Aorta (tissue), 5 donors: ENCODE data around the gene MNDA. TPM values are rescaled to one million over a fixed set of nuclear protein-coding genes. Genes with fewer than 3 reads are reported as not detected.
"Not testable (repeated sequence)": the region's sequence is repeated elsewhere in the genome, so short reads cannot be mapped to it uniquely, and the experiment has no call there.

Experiments used
- ATAC-seq: fragments of 200-7000 bp; cut with Tn5 transposase; one replicate; pipeline ENCODE4 v1.9.1; 2022; ENCODE audit warnings: moderate library complexity; ENCODE audit not compliant: low FRiP score
- DNase-seq, 2 donors: peaks; one replicate each; pipeline ENCODE4 v3.0.0-alpha.2; 2020
- H3K27ac ChIP-seq, 2 donors: one replicate each; pipeline ENCODE4 v1.5.1; 2013; ENCODE audit warnings: low read length in 2 of 2, mild to moderate bottlenecking in 2 of 2, moderate library complexity in 2 of 2, control low read depth in 1 of 2, inconsistent platforms in 1 of 2, low read depth in 1 of 2
- H3K27me3 ChIP-seq, 2 donors: one replicate each; pipeline ENCODE4 v1.6.1; 2013; ENCODE audit warnings: control low read depth in 1 of 2, low read length in 1 of 2, mild to moderate bottlenecking in 1 of 2, moderate library complexity in 1 of 2; ENCODE audit not compliant: insufficient read depth in 2 of 2, control insufficient read depth in 1 of 2
- H3K36me3 ChIP-seq, 2 donors: one replicate each; pipeline ENCODE4 v1.6.1; 2013; ENCODE audit warnings: control low read depth in 1 of 2, low read length in 1 of 2, mild to moderate bottlenecking in 1 of 2; ENCODE audit not compliant: insufficient read depth in 2 of 2, control insufficient read depth in 1 of 2
- H3K4me1 ChIP-seq, 2 donors: one replicate each; pipeline ENCODE4 v1.6.1; 2013; ENCODE audit warnings: low read length in 2 of 2, control low read depth in 1 of 2, mild to moderate bottlenecking in 1 of 2, moderate library complexity in 1 of 2; ENCODE audit not compliant: insufficient read depth in 2 of 2, control insufficient read depth in 1 of 2
- H3K4me3 ChIP-seq, 2 donors: one replicate each; pipeline ENCODE4 v1.5.1; 2013; ENCODE audit warnings: low read length in 2 of 2, control low read depth in 1 of 2, mild to moderate bottlenecking in 1 of 2
- H3K9me3 ChIP-seq: one replicate; pipeline ENCODE4 v1.6.1; 2013; ENCODE audit warnings: mild to moderate bottlenecking, low read length; ENCODE audit not compliant: control insufficient read depth
- WGBS, 2 donors: extraction: QIAGEN DNeasy Blood & Tissue Kit; methylation state at CpG; one replicate each; pipeline ENCODE4 v1.1.7; 2013; 5-methylcytosine and 5-hydroxymethylcytosine counted together
- intact Hi-C, 2 donors: fragments of 100-400 bp; cut with DNase I; formaldehyde crosslinking; loops; one replicate each; pipeline versions ENCODE4 v1.14.2 to v1.15.0; 2022
- polyA plus RNA-seq, 2 donors: library from polyadenylated mRNA; stranded (reverse); fragments of 200-250 nt; gene quantifications; one replicate each; pipeline ENCODE4 v1.2.3, GENCODE V29; 2013
- total RNA-seq, 2 donors: library from RNA; stranded (reverse); fragmentation: NEBNext Ultra II Directional; extraction: Animal tissue kit (Norgen Biotek cat#: 25700); gene quantifications; one replicate each; pipeline ENCODE4 v1.2.1, GENCODE V29; 2021
- donor health status: healthy with polysubstance abuse.
- donor health status: Bipolar disorder and iron deficiency.
- donor health status: DM: no; HTN: no; CAD: no.
- donor health status: DM: no; HTN: no; CAD: no.
- donor health status: DM: yes; HTN: yes; CAD: no.

MNDA gene
- total and polyA plus RNA-seq, 4 donors: 1.8 to 20.3 (median 10.2) TPM

- H3K9me3 ChIP-seq, DNase-seq, H3K4me1 ChIP-seq, ATAC-seq, H3K27me3 ChIP-seq, H3K27ac ChIP-seq, H3K4me3 ChIP-seq, intact Hi-C loops, H3K36me3 ChIP-seq: not testable (repeated sequence)
- 91 to 92% methylated on average over 5 of the region's 5 CpGs for WGBS, 2 donors
These were observed 39.3 kb downstream of the MNDA start for GRCh38 chr1:158870438-158870837.

- no peaks in the 10 kb centered on the region for H3K9me3 ChIP-seq
- no peak for ATAC-seq
- 63 to 71% methylated on average over 2 of the region's 2 CpGs for WGBS, 2 donors
- no peak for DNase-seq
- H3K4me3 ChIP-seq: no peak overlapping the region
- no peaks in the 10 kb centered on the region for H3K36me3 ChIP-seq
- H3K4me1 ChIP-seq: no peaks in the 10 kb centered on the region
- intact Hi-C loops: no loop called here
- H3K27me3 ChIP-seq: peaks cover 0 to 4% of the 10 kb centered on the region in 2 donors
- no peak overlapping the region for H3K27ac ChIP-seq
These were observed 42.0 kb downstream of the MNDA start for GRCh38 chr1:158873141-158873540.

- Histone ChIP-seq H3K4me3 (no peak overlapping the region), H3K9me3 (peaks cover 2% of the 10 kb centered on the region), H3K27ac (no peak overlapping the region), H3K4me1 (no peaks in the 10 kb centered on the region), H3K36me3 (no peaks in the 10 kb centered on the region), H3K27me3 (no peaks in the 10 kb centered on the region)
- no peak for DNase-seq
- intact Hi-C loops: loop anchor here in 1 of 2 donors (2.0 kb wide), 1 partner anchor 31 kb away; no protein-coding TSS in a partner anchor
- ATAC-seq: no peak
These were observed 62.5 kb downstream of the MNDA start for GRCh38 chr1:158893654-158894053.

- no peak overlapping the region for H3K4me3 ChIP-seq
- H3K27ac ChIP-seq: no peak overlapping the region
- no peaks in the 10 kb centered on the region for H3K36me3 ChIP-seq
- ATAC-seq (no peak), DNase-seq (no peak)
- intact Hi-C loops: no loop called here
- no peaks in the 10 kb centered on the region for H3K4me1 ChIP-seq
- no CpG with 5 or more reads among the region's 2 CpGs for WGBS, 2 donors
- H3K9me3 ChIP-seq: no peaks in the 10 kb centered on the region
- H3K27me3 ChIP-seq: no peaks in the 10 kb centered on the region
These were observed 67.6 kb downstream of the MNDA start for GRCh38 chr1:158898722-158899121.

Other genes with a start within 250 kb of the MNDA start
- not detected for gene OR10Z1, start 226.1 kb upstream of the MNDA start, total RNA-seq
- not detected for gene OR10Z1, start 226.1 kb upstream of the MNDA start, polyA plus RNA-seq
- 1 to 10 TPM in 1 of 2 donors, not detected in 1; 1.2 TPM for gene SPTA1, start 144.6 kb upstream of the MNDA start, total RNA-seq
- gene SPTA1, start 144.6 kb upstream of the MNDA start, polyA plus RNA-seq: not detected
- not detected for gene OR6K2, start 130.7 kb upstream of the MNDA start, total RNA-seq
- gene OR6K2, start 130.7 kb upstream of the MNDA start, polyA plus RNA-seq: not detected
- gene OR6K3, start 110.6 kb upstream of the MNDA start, total RNA-seq: not detected
- not detected for gene OR6K3, start 110.6 kb upstream of the MNDA start, polyA plus RNA-seq
- not detected for gene OR6K6, start 76.6 kb upstream of the MNDA start, total RNA-seq
- under 1 TPM in 1 of 2 donors, not detected in 1; 0.50 TPM for gene OR6K6, start 76.6 kb upstream of the MNDA start, polyA plus RNA-seq
- gene OR6N1, start 59.2 kb upstream of the MNDA start, total RNA-seq: not detected
- not detected for gene OR6N1, start 59.2 kb upstream of the MNDA start, polyA plus RNA-seq
- not detected for gene OR6N2, start 50.1 kb upstream of the MNDA start, total RNA-seq
- gene OR6N2, start 50.1 kb upstream of the MNDA start, polyA plus RNA-seq: not detected
- 1 to 10 TPM; 2.9 to 4.7 TPM for gene PYHIN1, start 100.2 kb downstream of the MNDA start, total RNA-seq
- not detected for gene PYHIN1, start 100.2 kb downstream of the MNDA start, polyA plus RNA-seq
- gene IFI16, start 178.6 kb downstream of the MNDA start, total RNA-seq: 100 to 1,000 TPM; 112 to 174 TPM
- gene IFI16, start 178.6 kb downstream of the MNDA start, polyA plus RNA-seq: 100 to 1,000 TPM in 1 of 2 donors, 10 to 100 TPM in 1; 36.6 to 109 TPM
- 1 to 10 TPM in 1 of 2 donors, under 1 TPM in 1; 0.97 to 2.6 TPM for gene AIM2, start 245.4 kb downstream of the MNDA start, total RNA-seq
- gene AIM2, start 245.4 kb downstream of the MNDA start, polyA plus RNA-seq: under 1 TPM in 1 of 2 donors, not detected in 1; 0.38 TPM